ENCODE results near the gene NEDD8.
A peak's percentile ranks its signal among the peaks of the same experiment; 100 is the strongest.

The NEDD8 gene
- total RNA-seq, result 17.8 to 27.2 (median 24.8) reads per million in 4 experiments

- peak; percentile 78 for DNase-seq
These were observed at the start of gene NEDD8 for GRCh38 chr14:24232121-24232644. NEDD8 (minus strand) TSS chr14:24232367; CDS start chr14:24232267, 100 bp downstream.

- no peak for DNase-seq
These were observed 49.5 kb upstream of the NEDD8 start for GRCh38 chr14:24281636-24282035.

- DNase-seq, result no peak
These were observed 48.8 kb upstream of the NEDD8 start for GRCh38 chr14:24280797-24281460.

GRCh38 chr14:24279301-24280186 lies 47.4 kb upstream of the NEDD8 start:
- DNase-seq, result no peak

- no peak for DNase-seq
These were observed 46.3 kb upstream of the NEDD8 start for GRCh38 chr14:24278424-24278823.

GRCh38 chr14:24277606-24278321 lies 45.6 kb upstream of the NEDD8 start:
- DNase-seq, result no peak

- no peak for DNase-seq
These were observed 44.9 kb upstream of the NEDD8 start for GRCh38 chr14:24277071-24277470.

GRCh38 chr14:24274101-24274543 lies 42.0 kb upstream of the NEDD8 start:
- no peak for DNase-seq

GRCh38 chr14:24273422-24273998 lies 41.3 kb upstream of the NEDD8 start:
- no peak for DNase-seq

- no peak for DNase-seq
These were observed 40.3 kb upstream of the NEDD8 start for GRCh38 chr14:24272467-24272866.

GRCh38 chr14:24271834-24272263 lies 39.7 kb upstream of the NEDD8 start:
- DNase-seq, result no peak

- DNase-seq, result peak; percentile 84
These were observed 39.1 kb upstream of the NEDD8 start, which contains the start of gene RABGGTA for GRCh38 chr14:24271134-24271833. RABGGTA (minus strand) TSS chr14:24271597; CDS start chr14:24271115, 482 bp downstream.

GRCh38 chr14:24270537-24271133 lies 38.5 kb upstream of the NEDD8 start:
- DNase-seq, result no peak

GRCh38 chr14:24269910-24270536 lies 37.9 kb upstream of the NEDD8 start:
- no peak for DNase-seq

- DNase-seq, result no peak
These were observed 37.2 kb upstream of the NEDD8 start for GRCh38 chr14:24269368-24269767.

- DNase-seq, result no peak
These were observed 36.1 kb upstream of the NEDD8 start for GRCh38 chr14:24268225-24268624.

- DNase-seq, result no peak
These were observed 35.3 kb upstream of the NEDD8 start for GRCh38 chr14:24267516-24267915.

- DNase-seq, result no peak
These were observed 34.4 kb upstream of the NEDD8 start for GRCh38 chr14:24266344-24267244.

GRCh38 chr14:24264298-24264697 lies 32.1 kb upstream of the NEDD8 start:
- no peak for DNase-seq

- DNase-seq, result no peak
These were observed 31.7 kb upstream of the NEDD8 start for GRCh38 chr14:24263848-24264247.
